ENCODE data around the gene MMP24. TPM values are rescaled to one million over a fixed set of nuclear protein-coding genes. Genes with fewer than 3 reads are reported as not detected.

MMP24 gene
- total RNA-seq, 2 donors from 2014 or later: 0.96 to 1.7 TPM

- TF ChIP-seq POLR2AphosphoS5 (IDR thresholded peaks at IDR 0.05) (no peak), POLR2A (IDR thresholded peaks at IDR 0.05) (no peak), CTCF (IDR thresholded peaks at IDR 0.05) (no peak)
- DNase-seq (ENCODE audit: low spot score): no peak
- 89% methylated on average over 3 of the region's 3 CpGs for WGBS
- no peaks in the 10 kb centered on the region for H3K9me3 ChIP-seq
- H3K4me1 ChIP-seq (replicated peaks): peaks cover 6% of the 10 kb centered on the region
- no peak overlapping the region for H3K27ac ChIP-seq
- H3K27me3 ChIP-seq (replicated peaks; ENCODE audit: insufficient read depth): no peaks in the 10 kb centered on the region
- no peaks in the 10 kb centered on the region for H3K36me3 ChIP-seq
- intact Hi-C loops (cut with DNase I): no loop called here
- H3K4me3 ChIP-seq: no peak overlapping the region
These were observed 94.1 kb downstream of the MMP24 start for GRCh38 chr20:35320396-35321126.

- no peak overlapping the region for H3K27ac ChIP-seq
- no peaks in the 10 kb centered on the region for H3K9me3 ChIP-seq
- H3K36me3 ChIP-seq: no peaks in the 10 kb centered on the region
- no peaks in the 10 kb centered on the region for H3K27me3 ChIP-seq (replicated peaks; ENCODE audit: insufficient read depth)
- WGBS: 70% methylated on average over 6 of the region's 6 CpGs
- DNase-seq (ENCODE audit: low spot score): no peak
- no peak for TF ChIP-seq POLR2AphosphoS5 (IDR thresholded peaks at IDR 0.05)
- no peak for TF ChIP-seq CTCF (IDR thresholded peaks at IDR 0.05)
- no peak for TF ChIP-seq POLR2A (IDR thresholded peaks at IDR 0.05)
- H3K4me3 ChIP-seq: no peak overlapping the region
- intact Hi-C loops (cut with DNase I): no loop called here
- no peaks in the 10 kb centered on the region for H3K4me1 ChIP-seq (replicated peaks)
These were observed 98.9 kb downstream of the MMP24 start for GRCh38 chr20:35325401-35325800.

- DNase-seq (ENCODE audit: low spot score): no peak
- H3K27me3 ChIP-seq (replicated peaks; ENCODE audit: insufficient read depth): no peaks in the 10 kb centered on the region
- 83% methylated on average over 11 of the region's 11 CpGs for WGBS
- intact Hi-C loops (cut with DNase I): no loop called here
- TF ChIP-seq CTCF (IDR thresholded peaks at IDR 0.05) (no peak), POLR2A (IDR thresholded peaks at IDR 0.05) (no peak), POLR2AphosphoS5 (IDR thresholded peaks at IDR 0.05) (no peak)
- no peaks in the 10 kb centered on the region for H3K4me1 ChIP-seq (replicated peaks)
- H3K36me3 ChIP-seq: no peaks in the 10 kb centered on the region
- no peak overlapping the region for H3K27ac ChIP-seq
- no peak overlapping the region for H3K4me3 ChIP-seq
- H3K9me3 ChIP-seq: no peaks in the 10 kb centered on the region
These were observed 99.7 kb downstream of the MMP24 start for GRCh38 chr20:35326021-35326739.

Small RNAs within 50 kb of the gene (small RNA-seq; reads per million reads assigned to genes)
- gene MT1P3 (0 reads per million in 2 donors), gene RNA5SP483 (0 reads per million in 2 donors)

Other genes starting within 250 kb of the MMP24 start
- 10 to 100 TPM; 65.4 to 76.6 TPM for gene TRPC4AP, start 133.9 kb upstream of the MMP24 start, total RNA-seq
- 10 to 100 TPM; 27.1 to 30.0 TPM for gene EDEM2, start 79.4 kb upstream of the MMP24 start, total RNA-seq
- gene PROCR, start 54.6 kb upstream of the MMP24 start, total RNA-seq: 10 to 100 TPM; 11.2 to 17.6 TPM
- gene MMP24OS, start 51.4 kb downstream of the MMP24 start, total RNA-seq: 10 to 100 TPM; 35.4 to 65.8 TPM
- gene EIF6, start 58.1 kb downstream of the MMP24 start, total RNA-seq: 10 to 100 TPM; 78.2 to 93.9 TPM
- gene FAM83C, start 65.7 kb downstream of the MMP24 start, total RNA-seq: under 1 TPM; 0.28 to 0.36 TPM
- 10 to 100 TPM; 28.6 to 60.3 TPM for gene UQCC1, start 185.3 kb downstream of the MMP24 start, total RNA-seq
- under 1 TPM; 0.50 to 0.68 TPM for gene GDF5, start 211.5 kb downstream of the MMP24 start, total RNA-seq
- gene CEP250, start 228.9 kb downstream of the MMP24 start, total RNA-seq: 10 to 100 TPM; 35.2 to 36.9 TPM

Data from prostate gland (tissue), 2 donors.